Middle frontal gyrus (tissue), 1 donor: ENCODE data around the gene CSF2.

Experiments
- DNase-seq: peaks from one replicate; pipeline ENCODE4 v3.0.0-alpha.2; 2015; ENCODE audit warnings: low spot score; ENCODE audit errors: extremely low spot score

Gene CSF2

DNA sequence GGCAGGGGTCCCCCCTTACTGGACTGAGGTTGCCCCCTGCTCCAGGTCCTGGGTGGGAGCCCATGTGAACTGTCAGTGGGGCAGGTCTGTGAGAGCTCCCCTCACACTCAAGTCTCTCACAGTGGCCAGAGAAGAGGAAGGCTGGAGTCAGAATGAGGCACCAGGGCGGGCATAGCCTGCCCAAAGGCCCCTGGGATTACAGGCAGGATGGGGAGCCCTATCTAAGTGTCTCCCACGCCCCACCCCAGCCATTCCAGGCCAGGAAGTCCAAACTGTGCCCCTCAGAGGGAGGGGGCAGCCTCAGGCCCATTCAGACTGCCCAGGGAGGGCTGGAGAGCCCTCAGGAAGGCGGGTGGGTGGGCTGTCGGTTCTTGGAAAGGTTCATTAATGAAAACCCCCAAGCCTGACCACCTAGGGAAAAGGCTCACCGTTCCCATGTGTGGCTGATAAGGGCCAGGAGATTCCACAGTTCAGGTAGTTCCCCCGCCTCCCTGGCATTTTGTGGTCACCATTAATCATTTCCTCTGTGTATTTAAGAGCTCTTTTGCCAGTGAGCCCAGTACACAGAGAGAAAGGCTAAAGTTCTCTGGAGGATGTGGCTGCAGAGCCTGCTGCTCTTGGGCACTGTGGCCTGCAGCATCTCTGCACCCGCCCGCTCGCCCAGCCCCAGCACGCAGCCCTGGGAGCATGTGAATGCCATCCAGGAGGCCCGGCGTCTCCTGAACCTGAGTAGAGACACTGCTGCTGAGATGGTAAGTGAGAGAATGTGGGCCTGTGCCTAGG, at the start of gene CSF2:
Gene CSF2 (plus strand): TSS at position 559 of the 783 bp plus-strand sequence. CDS start 35 bp downstream, at position 594.
- no peak for DNase-seq

DNA sequence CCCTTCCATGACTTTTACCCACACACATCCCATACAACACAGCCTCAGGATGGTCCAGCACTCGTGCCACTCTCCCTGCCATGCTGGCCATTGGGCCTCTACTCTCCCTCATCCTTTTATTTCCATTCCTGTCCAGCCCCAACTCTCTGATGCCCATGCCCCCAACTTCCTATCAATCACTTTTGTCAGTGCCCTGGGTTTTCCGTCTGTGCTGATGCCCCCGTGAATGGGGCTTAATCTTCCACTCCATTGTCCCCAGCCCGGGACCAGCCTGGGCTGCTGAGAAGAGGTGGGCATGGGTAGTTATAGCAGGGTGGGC, 49.5 kb upstream of the CSF2 start:
- DNase-seq, result no peak

DNA sequence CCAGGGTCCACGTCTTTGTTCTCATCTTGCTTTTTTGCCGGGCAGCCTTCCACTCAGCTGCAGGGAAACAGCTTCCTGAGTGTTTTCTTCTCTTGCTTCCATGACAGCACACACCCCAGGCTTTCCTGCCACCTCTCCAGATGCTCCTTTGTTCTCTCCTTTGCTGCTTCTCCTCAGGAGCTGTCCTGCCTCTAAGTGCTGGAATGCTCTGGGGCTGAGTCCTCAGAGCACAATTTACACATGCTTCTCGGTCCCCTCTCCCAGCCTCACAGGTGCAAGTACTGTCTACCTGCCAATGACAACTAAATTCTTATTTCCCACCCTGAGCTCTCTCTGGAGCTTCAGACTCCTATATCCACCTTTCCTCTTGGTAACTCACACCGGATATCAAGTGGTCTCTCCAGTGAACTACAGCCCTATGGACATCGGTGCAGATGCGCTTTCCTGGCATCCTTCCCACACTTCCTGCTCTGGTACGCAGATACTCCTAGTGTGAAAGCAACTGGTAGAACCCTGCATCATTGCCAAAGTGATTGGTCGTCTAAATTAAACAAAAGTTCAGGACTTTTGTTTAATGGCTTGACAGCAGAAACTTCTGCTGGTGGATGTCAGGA, 48.7 kb upstream of the CSF2 start:
- DNase-seq, result no peak

DNA sequence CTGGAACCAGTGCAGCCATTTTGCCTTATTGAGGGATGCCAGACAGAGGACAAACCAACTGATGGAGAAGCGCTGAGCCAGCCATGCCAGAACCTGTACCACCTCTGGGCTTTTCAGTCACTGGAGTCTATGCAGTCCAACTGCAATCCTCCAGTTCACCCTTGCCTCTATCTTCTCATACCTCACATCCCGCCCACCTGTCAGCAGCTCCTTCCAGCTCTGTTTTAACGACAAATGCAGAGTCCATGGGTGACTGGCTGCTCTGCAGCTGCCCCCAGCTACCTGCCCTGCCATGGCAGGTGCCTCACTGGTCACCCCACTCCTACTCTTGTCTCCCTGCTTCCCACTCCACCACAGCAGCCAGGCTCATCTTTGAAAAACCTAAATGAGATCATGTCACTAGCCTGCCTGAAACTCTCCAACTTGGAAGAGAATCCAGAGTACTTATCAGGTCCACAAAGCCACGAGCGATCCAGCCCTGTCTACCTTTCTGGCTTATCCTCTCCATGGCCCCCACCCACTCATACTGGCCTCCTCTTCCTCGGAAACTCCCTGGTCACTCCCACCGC, 48.1 kb upstream of the CSF2 start:
- DNase-seq, result no peak

DNA sequence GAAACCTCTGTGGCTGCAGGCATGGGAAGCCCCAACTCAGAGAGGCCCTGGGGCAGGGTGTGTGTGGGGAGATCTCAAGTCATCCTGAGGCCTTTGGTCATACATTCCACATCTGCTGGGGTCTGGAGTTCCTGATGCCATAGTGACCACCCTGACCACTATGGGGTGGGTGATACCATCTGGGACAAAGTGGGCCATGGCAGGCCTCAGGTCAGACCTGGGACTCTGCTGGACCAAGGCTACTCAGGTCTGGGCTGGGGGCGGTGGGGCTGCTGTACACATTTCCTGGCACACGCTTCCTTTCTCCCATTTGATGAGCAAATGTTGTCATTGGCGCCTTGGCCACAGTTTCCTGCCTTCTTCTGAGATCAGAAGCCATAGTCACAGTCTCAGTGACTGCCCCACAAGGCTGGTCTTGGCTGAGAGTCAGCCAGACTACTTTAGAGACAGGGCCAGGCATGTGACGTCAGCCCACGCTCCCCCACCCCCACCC, 47.0 kb upstream of the CSF2 start:
- no peak for DNase-seq

- no peak for DNase-seq
Observed at GRCh38 chr5:132027027-132027426, 46.6 kb upstream of the CSF2 start.

GRCh38 chr5:132029609-132030330, 43.8 kb upstream of the CSF2 start:
- DNase-seq, result no peak

GRCh38 chr5:132030610-132031009, 43.0 kb upstream of the CSF2 start:
- DNase-seq, result no peak

DNA sequence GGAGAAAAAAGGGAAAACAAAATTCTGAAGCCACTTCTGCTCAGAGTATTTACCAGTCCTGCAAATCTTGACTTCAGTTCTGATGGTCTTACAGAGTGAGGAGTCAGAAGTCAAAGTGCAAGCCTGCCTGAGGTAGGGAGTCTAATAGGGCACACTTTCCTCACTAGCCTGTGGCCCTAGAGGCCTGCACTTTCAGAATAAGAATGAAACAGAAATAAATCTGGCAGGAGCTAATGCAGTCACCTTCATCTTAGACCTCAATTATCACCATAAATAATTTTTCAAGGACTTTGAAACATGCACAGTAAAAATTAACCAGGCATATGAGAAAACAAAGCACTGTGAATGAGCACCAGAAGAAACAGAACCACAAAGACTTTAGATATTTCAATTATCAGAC, 41.4 kb upstream of the CSF2 start:
- DNase-seq, result no peak

DNA sequence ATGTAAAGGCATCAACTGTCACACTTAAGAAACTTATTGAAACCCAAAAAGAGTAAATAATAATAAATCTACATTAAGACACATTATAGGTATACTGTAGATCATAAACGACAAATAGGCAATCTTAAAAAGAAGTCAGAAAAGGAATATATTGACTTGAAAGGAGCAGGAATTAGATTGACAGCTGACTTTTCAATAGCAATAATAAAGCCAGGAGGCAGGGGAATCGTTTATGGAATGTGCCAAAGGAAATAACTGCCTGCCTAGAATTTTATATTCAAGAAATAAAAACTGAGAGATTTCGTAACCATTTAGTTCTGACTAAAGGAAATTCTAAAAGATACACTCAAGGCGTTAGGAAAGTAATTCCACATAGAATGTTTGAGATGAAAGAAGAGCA, 40.5 kb upstream of the CSF2 start:
- no peak for DNase-seq

- DNase-seq, result no peak
Observed at GRCh38 chr5:132037353-132037752, 36.2 kb upstream of the CSF2 start.

- no peak for DNase-seq
Observed at GRCh38 chr5:132044207-132044606, 29.4 kb upstream of the CSF2 start.

DNA sequence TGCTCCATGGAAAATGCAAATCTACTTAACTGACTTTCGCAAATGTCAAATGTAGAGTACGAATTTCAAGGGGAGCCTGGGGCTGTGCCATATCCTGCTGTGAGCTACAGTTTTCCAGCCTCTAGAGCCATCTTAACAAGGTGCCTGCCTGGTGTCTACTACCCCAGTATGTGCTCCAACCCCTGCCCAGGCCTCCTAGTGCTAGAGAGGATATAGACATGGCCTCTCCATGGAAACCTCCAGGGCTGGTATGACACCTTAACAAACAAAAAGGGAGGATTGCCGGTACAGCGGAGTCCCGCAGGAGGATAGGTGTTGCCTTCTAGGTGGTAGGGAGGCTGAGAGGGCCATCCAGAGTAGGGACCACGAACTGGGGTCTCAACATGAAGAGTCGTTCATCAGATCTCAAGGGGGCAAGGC, 26.7 kb upstream of the CSF2 start:
- DNase-seq, result no peak

DNA sequence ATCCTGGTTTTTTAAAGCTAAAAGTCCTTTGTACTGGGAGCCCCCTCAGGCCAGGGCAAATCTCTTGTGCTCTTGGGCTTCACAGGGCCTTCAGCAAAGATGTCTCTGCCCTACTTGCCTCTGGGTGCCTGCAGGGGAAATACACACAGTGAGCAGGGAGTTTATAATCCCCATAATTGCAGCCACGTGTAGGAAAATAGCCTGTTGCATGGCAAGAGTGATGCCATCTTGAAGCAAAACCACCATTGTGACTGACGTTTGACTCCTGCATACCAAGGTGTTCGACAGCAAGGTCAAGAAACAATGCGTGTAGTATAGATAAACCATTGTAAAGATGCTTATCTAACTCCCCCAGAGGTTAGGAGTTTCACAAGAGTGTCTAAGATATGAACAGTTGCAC, 24.5 kb upstream of the CSF2 start:
- no peak for DNase-seq

- no peak for DNase-seq
Observed at GRCh38 chr5:132049559-132049958, 24.0 kb upstream of the CSF2 start.

- DNase-seq, result no peak
Observed at GRCh38 chr5:132050136-132050535, 23.5 kb upstream of the CSF2 start.

DNA sequence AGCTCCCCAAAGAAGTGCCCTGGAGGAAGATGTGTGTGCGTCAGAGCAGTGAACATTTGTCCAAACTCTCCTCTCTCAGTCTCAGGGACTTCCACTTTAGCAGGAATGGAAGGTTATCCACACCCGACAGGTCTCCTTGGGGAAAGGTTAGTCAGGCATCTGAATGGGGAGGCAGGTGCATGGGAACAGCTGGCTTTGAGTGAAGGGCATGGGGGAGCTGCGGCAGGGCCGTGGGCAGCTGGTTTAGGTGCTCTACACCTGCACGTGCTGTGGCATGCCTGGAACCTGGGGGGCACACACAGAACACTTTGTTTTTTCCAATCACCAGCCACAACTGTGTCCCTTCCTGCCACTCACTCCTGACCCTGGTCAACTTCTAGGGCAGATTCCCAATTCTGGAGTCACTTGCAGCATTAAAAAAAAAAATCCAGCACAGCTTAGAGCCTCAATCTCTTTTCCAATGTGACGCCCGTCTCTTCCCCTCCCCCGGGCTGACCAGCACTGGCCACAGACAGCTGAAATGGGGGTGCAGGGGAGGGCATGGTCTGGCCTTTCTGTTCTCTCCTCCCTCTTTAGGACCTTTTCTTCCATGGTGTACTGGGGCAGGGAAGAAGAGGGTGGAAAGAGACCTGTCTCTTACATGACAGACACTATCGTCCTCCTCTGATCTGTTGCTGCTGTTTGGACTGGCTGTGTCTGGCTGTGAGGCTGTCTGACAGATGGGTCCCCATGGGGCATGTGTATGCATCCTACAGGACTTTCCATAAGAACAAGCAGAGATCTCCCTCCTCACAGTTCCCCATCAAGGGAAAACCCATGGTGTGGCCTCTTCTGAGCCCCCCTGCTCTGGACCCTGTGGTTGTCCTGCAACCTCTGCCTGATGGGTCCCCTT, 22.7 kb upstream of the CSF2 start:
- no peak for DNase-seq

DNA sequence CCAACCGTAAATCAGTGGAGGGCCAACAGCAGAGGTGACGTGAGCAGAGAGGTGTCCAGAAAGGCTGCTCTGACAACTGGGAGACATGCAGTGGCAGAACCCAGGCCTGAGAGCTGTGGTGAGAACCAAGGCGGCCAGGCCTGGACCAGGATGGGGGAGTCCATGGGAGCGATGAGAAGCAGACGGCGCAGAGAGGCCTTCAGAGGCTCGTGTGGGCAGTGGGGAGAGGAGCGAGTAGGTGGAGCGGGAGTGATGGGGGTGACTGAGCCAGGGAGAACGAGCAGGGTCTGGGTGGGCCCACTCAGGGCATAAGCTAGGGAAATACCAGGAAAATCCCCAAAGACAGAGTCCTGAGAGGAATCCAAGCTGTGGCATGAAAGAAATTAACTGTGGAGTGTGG, 21.1 kb upstream of the CSF2 start:
- no peak for DNase-seq

DNA sequence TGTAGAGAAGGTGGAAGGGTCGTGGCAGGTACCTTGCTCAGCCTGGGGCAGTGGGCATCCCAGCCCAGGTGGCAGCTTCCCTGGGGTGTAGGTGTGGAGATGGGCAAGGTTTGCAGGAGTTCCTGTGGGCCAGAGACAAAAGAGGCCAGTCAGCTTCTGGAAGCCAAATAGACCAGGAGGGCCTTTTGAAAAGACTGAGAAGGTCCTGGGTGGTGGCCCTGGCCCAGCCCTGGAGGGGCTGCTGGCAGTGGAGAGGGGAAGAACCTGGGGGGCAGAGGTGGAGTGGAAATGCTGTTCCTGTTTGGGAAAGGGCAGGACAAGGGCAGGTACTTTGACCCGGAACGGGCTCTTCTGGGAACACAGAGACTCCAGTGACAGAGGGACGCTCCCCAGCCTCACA, 20.1 kb upstream of the CSF2 start:
- DNase-seq, result no peak

- no peak for DNase-seq
Observed at GRCh38 chr5:132054031-132054696, 19.4 kb upstream of the CSF2 start.
